GM12891 (cell line): ENCODE results near the gene LAMB4.

Experiments used
- POLR2A ChIP-seq: IDR thresholded peaks from 2 replicates; pipeline ENCODE4 v1.6.1; 2011; ENCODE audit warnings: low read depth, low read length, control low read depth
- POLR2AphosphoS5 ChIP-seq: IDR thresholded peaks from 2 replicates; pipeline ENCODE4 v1.6.1; 2011; ENCODE audit warnings: low read depth, low read length, control low read depth
- TAF1 ChIP-seq: IDR thresholded peaks from 2 replicates; pipeline ENCODE4 v1.6.1; 2011; ENCODE audit warnings: low read depth, low read length, control low read depth

DNA sequence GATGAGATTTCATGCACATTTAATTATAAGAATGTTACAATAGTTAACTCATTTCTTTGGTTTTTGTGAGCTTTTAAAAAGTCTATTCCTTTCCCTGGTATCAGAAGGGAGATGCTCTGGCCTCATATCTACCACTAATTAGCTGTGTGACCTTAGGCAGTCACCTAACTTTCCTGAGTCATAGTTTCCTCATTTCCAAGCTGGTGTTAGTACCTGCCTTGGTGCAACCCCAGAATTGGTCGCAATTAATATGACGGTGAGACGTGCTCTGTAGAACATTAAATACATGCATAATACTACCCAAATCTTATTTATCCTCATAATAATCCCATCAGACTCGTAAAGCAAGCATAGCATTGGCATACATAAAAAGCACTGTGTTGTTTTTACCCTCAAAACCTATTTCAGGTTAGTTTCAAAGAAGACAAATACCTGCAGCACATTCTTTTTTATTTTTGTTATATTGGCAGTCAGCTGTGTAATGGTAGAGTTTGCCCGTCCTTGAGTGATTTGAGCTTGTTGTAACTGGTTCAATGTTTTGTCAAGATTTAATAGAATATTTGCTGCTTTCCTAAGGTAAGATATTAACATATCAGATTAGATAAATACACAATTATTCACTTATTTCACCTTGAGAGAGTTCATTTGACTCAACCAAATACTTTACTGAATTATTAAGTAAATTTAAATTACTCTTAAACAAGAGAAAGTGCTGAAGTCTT is 96.2 kb downstream of the LAMB4 start:
- TF ChIP-seq POLR2A (no peak), POLR2AphosphoS5 (no peak), TAF1 (no peak)
